Muscle of back (tissue), 11 donors: Measurements from ENCODE around the gene PTPRD. TPM values are rescaled to one million over a fixed set of nuclear protein-coding genes. Genes with fewer than 3 reads are reported as not detected.
A peak's percentile ranks its signal among the peaks of the same experiment; 100 is the strongest.

Source experiments
- DNase-seq, 3 donors: peaks; one replicate each; pipeline versions ENCODE4 v3.0.0 to v3.0.0-alpha.2; 2013
- polyA plus RNA-seq, 10 donors: library from polyadenylated mRNA; unstranded; fragments of 120-200 nt; gene quantifications; one replicate each; pipeline ENCODE4 v1.2.1, GENCODE V29; 2013; ENCODE audit not compliant: insufficient read length in 10 of 10

The PTPRD gene
- polyA plus RNA-seq, 10 donors = 51.8 to 95.1 (median 75.6) TPM

DNA sequence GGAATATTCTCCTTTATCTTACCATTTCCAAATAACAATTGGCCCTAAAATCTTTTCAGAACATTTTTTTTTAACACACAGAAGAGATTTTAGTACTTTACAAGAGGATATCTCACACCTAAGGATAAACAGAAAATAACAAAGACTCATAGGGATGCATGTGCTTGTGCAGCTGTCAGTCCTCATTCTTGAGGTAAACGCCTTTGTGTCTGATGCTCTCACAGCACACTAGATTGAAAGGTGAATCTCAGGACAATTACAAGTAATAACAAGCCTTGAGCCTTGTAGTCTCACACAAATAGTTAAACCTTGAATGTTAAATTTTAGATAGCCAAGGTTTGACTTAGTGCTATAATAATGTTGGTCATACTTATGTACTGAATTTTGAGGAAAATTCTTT lies 439.2 kb downstream of the PTPRD start:
- no peak for DNase-seq

DNA sequence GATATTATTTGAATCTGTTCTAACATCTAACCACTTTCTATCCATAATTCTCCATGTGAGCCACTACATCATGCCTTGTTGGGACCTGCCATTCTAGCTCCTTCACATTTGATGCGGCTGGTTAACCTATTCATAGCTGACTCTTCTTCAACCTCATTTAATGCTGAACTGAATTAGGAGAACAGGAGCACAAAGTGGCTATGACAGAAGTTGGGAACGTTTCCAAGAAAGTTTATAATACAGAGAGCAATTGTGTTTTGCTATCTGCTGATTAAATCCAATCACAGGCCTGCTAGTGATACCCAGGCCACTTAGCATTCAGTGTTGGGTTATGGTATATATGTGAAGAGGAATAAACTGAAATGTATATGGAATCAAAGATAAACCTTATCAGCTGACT lies 440.3 kb downstream of the PTPRD start:
- no peak for DNase-seq

DNA sequence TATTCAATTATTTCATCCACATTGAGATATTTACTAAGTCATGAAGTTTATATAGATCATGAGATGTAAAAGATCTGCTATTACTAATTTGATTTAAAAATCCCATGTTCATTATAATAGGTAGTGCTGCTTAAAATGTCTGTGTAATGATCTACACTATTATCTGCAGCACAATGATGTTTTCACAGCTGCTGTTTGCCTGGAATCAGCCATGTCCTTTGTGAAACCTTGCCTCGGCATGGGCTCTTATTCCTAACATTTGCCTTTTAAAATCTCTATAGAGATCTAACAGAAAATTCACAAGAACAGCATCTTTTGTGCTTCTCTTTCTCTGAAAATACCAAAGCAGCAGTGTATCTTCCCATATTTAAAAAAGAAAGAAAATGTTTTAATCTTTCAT lies 444.6 kb downstream of the PTPRD start:
- no peak for DNase-seq

DNA sequence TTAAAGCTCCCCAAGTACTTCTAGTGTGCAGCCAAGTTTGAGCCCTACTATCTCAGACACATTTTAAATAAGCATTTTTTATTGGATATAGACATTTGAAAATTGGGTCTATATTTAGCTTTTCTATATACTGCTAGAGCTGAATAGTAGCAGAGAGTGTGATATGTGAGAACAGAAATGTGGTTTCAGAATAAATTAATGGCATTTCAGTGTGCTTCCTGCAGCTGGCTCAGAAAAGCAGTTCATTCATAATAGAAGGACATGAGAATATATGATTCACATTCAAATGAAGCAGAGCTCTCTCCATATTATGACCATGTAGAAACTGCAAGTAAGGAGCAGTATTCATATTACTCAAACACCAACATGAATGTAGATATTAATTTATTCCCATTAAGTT lies 464.0 kb downstream of the PTPRD start:
- no peak for DNase-seq

DNA sequence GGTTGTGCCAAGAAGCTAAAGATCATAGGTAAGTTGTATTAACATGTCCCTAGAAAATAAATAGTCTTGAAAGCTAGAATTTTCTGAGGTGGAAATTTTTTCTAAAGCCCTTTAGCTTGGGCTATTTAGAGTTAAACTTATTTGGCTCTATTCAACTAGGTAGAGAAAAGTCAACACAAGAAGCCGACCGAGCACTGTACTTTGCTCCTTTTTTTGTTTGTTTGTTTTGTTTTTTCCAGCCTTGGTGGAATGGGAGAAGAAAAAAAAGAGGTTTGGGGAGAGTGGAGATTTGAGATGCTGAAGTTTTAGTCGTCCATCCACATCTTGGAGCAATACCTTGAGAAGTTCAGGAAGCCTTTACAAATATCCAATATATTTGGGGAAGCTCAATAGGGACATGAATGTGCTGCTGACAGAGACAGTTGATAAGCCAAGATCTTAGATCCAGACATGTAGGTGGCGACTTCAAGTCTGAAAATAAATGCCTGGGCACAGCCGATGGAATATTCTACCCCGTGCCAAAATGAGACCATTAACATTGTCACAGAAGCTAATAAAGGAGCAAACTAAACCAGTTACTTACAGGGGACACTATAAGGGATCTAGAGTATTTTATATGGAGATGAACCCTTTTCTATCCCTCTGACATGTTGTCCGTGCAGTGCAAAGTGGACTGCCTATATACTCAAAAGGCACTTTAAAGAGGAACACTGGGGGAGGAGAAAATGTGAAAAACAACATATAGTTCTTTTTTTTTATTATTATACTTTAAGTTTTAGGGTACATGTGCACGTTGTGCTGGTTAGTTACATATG lies 466.1 kb downstream of the PTPRD start:
- DNase-seq = no peak

DNA sequence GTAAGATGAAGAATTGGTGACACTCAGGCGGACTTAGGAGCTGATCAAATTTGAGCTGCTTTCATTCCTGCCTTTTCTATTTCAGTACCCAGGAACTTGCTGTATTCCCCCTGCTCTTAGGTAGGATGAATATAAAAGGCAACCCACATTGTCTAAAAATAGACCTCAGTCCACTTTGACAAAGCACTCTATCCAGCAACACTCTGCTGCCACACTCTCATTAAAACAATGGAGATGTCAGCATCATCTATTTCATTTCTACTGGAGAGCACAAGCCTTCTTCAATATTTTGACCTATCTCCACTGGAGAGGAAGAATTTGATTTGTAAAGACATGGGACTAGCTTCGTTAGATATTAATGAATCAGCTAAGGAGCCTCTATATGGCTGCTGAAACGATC lies 468.4 kb downstream of the PTPRD start:
- DNase-seq = no peak

DNA sequence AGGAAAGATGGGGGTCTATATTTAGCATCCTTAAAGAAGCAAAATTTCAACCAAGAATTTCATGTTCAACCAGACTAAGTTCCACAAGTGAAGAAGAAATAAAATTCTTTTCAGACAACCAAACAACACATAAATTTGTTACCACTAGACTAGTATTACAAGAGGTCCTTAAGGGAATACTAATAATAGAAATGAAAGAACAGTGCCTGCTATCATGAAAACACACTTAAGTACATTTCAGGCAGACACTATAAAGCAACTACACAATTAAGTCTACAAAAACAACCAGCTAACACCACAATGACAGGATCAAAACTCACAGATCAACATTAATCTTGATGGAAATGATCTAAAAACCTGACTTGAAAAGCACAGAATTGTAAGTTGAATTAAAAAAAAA lies 477.2 kb downstream of the PTPRD start:
- no peak for DNase-seq

DNA sequence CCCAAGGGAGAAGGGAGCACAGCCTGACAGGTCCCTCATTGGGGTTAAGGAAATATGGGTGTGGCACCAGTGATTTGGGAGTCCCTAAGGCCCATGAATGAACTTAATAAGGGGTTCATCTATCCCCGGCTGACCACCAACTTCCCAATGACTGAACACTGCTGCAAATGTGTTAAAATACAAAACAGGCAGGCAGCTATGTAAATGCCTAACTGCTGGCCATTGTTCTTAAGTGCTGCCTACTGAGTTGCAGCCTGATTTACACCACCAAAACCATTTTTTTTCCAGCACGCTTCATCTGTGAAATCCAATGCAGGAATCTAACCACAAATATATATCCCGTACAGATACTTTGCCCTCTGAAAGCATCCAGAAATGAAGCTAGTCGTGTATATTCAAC lies 478.5 kb downstream of the PTPRD start:
- DNase-seq = no peak

DNA sequence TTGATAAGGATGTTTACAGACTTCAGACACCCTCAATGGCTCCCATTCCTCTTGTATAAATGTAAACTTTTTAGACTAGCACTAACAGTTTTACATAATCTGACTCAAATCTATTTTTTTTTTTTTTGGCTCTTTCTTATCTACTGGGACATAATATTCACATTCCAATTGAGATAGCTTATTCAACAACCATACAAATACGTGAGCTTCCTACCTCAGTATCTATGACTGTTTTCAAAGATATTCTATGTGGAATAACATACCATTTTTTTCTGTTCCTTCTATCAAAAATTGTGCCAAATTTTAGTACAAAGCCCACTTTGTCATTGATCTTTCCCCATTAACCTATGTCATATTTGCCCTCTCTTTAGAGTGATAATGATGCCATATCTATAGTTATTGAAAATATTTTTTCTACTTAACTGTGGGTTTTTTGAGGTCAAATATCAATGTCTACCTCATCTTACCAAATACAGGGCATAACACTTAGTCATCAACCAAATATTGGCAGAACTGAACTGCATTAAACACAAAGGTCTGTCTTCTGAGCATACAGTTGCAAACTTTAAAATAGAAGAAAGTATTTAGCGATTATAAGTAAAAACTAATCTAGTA lies 482.6 kb downstream of the PTPRD start:
- no peak for DNase-seq

DNA sequence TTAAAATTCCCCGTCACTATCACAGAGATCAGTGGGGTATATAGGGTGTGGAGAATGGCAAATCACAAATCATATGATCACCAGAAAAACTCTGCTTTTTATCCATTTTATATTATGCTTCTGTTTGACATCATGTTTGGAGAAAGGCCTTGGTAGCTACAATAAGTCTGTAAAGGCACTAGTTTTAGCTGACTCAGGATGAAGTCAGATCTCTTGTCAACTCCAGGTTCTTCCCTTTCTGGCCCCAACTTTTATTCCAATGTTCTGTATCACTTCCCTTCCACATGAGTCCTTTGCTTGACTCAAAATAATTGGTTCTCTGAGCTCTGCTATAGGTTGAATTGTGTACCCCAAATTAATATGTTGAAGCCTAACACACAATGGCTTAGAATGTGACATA lies 484.9 kb downstream of the PTPRD start:
- DNase-seq = no peak

DNA sequence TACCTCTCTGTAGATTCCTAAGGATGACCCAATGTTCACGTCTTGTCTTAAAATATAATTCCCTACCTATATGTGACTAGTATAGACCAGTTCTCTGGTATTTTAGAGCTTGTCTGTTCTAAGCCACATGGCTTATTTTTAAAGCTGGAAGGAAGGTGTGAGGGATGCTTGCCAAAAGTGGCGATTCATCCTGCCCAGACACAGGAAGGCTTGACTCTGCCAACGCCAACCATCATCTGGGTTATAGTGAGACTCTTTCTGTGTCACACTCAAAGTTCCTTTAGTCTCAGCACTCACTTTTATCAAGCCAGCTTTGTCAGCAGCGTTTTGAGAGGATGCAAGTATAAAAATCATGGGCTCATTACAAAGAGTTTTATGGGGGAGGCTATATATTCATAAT lies 500.0 kb downstream of the PTPRD start:
- DNase-seq = no peak

DNA sequence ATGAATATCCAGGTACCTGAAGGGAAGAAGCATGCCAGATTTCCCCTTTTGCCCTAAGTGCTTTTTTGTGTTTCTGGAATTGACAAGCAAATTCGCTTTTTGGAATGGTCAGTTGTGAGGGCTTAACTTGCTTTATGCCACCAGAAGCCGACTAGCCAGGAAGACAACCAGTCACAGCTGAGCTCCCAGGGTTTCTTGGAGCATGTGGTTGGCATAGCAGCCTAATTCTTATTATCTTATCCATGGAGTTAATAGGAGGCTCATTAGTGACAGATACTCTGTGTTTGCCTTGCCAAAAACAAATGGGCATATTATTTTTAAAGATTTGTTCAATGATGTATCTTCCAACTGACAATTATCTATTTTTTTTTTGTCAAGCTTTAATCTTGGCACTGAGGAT lies 500.7 kb downstream of the PTPRD start:
- DNase-seq = no peak

DNA sequence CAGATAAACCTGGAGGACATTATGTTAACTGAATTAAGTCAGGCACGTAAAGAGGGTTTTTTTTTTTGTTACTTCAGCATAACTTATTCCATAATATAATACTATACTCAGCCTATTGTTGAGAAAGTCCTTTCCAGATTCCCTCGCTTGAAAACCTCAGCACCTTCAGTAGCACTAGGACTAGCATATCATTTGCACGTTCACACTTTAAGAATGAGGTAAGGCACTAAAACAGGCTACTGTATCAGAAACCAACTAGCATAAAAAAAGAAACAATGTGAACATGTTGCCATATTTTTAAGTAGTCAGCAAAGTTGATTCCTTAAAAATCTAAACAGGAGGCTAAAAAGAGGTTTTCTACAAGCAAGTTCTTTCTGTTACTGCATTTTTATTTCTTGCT lies 504.0 kb downstream of the PTPRD start:
- DNase-seq = no peak

DNA sequence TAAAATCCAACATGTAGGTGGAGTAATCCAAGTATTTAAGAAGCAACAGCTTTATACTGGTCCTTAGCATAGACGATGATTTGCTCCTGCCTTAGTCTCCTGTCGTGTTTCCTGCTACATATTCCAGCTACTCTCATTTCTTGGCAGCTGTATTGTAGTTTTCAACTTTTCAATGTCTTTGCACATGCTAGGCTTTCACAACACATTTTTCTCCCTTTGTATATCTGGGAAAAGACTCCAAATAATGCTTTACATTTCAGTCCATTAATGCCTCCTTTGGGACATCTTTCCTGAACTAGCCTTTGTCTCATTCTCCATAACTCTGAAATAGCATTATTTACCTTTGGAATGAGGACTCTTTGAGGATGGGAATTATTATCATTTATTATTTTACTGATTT lies 508.0 kb downstream of the PTPRD start:
- DNase-seq = peak; percentile 9 to 67 (median 41)

DNA sequence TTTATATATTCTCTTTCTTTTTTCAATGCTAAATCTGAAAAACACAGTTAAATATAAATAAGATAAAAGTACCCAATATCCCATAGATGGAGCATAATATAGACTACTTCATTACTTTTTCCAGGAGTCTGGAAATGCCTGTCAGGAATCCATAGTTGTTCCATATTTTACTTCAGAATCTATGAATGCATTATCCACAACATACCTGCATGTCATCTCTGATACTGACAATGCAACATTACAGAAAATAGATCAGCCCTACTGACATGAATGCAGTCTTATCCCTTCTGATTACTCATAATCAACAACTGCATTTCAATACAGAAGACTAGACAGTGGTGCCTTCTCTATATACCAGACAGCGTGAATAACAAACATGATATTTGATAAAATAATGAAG lies 517.6 kb downstream of the PTPRD start:
- no peak for DNase-seq

DNA sequence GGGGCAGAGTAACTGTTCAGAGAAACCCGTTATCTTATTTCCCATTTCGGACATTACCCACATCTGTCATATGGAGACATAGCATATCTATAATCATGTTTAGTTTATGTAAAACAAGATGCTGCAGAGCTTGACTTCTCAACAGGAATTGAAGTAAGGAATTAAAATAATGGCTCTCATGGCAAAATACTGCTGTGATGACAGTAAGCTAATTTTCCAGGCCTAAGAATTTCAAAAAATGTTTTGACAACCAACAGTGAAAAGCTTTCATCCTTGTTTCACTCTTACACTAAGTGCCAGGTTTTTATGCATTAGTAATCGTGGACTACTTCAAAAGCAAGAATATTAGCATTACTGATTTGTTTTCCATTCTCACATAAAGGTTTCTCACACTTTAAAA lies 518.2 kb downstream of the PTPRD start:
- no peak for DNase-seq

DNA sequence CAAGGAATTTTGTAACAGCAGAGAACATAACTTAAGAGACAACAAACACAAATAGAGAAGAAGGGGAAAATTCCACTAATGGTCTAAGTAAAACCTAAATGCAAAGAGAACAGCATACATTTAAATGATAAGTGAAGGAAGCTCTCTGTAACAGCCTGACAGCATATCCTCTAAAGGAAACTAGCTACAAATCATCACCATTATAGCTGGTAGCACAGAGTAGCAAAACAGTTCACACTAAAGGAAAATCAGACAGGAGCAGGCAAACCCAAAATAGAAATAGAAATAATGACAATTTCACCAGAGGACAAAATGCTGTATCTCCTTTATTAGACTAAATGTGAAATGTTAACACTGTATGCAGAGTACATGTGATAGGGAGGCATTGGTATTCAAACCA lies 532.8 kb downstream of the PTPRD start:
- DNase-seq = no peak

DNA sequence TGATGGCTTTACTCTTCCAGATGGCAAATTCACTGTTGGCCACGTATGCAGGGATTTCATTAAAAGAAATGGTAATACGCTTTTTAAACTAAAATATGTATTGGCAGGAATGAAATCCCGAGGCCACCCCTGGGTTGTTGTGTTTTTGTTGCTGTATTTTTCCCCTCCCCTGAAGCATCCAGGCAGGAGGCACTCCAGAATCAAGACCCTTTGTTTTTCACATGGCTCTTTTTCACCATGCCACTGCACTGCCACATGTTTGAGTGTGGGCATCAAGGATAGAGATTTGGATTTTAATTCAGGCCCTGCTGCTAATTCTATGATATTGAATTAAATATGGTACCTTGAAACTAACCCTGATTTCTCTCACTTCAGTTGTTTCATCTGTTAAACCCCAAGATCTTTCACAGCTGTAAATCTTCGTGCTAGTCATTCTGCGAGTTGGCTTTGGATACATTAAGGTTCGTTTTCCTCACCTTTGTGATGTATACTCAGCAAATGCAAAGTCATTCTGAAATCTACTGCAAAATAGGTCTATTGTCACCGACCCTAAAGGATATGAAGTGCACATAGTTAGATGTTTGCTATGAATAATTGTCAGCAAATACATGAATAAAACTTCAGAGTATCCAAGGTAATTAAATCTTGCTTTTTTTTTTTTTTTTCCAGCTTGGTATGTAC lies 533.4 kb downstream of the PTPRD start:
- no peak for DNase-seq

DNA sequence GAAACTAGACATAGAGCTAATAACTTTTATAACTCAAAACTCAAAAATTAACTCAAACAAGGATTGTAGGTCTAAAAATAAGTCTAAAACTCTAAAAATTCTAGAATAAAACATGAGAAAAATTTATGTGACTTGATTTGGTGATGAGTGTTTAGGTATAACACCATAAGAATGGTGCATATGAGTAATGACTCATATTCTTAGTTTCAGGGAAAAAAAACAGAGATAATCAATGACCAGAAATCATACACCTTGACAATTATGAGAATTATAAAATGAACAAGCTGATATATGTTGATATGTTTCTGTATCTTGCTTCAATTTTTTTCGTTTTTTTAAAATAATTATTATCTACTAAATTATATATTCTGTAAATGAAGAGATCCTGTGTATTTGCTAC lies 541.2 kb downstream of the PTPRD start:
- DNase-seq = no peak

DNA sequence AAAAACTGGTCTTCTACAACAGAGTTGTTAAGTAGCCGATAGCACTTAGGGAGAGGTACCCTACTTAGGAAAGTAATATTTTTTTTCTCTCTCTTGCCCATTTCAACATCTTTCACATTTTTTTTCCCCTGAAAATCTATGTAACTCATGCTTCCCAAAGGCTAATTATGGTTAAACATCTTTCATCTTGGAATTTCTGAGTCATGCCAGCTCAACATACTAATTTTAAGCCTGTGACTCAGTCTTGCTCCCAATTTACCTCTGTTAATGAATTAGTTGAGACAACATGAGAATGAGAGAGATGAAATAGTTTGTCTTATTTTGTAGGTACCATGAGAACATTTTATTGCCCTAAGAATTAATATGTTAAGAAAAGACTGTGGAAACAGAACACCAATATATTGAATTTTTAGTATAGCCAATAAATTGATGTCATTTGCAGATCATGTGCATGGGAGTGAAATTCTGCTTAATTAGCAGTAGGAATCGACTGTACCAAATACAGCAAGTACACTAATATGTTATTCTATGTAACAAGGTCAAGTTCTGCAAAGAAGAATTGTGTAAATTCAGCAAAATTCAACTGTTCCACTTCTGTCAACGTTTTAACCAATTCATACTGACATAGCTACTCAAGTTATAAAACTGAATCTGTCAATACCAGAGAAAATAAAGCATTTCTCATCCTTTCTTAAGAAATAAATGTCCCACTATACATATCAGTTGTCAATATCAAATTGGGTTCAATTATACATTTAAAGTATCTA lies 550.0 kb downstream of the PTPRD start:
- peak in 1 of 3 donors; percentile 56 for DNase-seq

DNA sequence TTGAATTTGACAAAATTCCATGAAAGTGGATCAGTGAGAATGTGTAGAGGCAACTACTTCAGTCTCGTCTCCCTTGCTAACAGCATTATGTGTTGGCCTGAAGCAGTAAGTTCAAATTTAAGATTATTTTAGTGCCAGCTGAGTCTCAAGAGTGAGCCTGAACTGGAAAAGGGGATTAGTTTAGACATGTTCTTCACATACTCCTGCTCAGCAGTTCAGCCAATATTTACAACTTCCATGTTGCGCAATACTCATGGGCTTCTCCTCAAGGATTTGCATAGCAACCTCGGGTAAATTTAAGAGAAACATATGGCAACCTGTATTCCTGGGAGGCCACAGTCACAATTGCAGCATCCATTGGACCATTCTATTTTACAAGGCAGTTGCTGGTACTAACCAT lies 553.8 kb downstream of the PTPRD start:
- DNase-seq = peak; percentile 28 to 79 (median 38)

DNA sequence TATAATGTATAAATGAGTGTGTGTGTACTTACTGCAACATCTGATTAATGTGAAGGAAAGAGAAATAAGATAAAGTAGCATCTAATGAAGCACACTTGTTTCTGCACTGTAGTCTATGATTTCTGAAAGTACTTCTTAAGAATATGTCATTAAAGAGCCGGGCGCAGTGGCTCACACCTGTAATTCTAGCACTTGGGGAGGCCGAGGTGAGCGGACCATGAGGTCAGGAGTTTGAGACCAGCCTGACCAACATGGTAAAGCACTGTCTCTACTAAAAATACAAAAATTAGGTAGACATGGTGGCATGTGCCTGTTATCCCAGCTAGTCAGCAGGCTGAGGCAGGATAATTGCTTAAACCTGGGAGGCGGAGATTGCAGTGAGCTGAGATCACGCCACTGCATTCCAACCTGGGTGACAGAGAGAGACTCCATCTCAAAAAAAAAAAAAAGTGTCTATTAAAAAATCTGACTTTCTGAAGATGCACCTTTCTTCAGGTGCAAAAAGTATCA lies 556.9 kb downstream of the PTPRD start:
- no peak for DNase-seq
